Measurements from ENCODE around the gene SVIL.

DNA sequence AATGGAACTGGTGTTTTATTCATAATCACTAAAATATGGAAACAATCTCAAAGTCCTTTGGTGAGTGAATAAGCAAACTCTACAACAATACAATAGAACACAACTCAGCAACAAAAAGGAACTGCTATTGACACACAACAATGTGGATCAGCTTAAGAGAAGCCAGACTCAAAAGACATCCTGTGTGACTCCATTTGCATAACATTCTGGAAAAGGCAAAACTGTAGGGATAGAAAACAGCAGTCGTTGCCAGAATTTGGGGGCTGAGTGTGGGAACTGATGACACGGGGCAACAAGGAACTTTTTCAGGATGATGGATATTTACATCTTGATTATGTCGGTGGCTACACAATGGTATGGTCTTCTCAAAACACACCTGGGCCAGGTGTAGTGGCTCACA, 32.4 kb upstream of the SVIL start:
- TF ChIP-seq, protein P1, sequence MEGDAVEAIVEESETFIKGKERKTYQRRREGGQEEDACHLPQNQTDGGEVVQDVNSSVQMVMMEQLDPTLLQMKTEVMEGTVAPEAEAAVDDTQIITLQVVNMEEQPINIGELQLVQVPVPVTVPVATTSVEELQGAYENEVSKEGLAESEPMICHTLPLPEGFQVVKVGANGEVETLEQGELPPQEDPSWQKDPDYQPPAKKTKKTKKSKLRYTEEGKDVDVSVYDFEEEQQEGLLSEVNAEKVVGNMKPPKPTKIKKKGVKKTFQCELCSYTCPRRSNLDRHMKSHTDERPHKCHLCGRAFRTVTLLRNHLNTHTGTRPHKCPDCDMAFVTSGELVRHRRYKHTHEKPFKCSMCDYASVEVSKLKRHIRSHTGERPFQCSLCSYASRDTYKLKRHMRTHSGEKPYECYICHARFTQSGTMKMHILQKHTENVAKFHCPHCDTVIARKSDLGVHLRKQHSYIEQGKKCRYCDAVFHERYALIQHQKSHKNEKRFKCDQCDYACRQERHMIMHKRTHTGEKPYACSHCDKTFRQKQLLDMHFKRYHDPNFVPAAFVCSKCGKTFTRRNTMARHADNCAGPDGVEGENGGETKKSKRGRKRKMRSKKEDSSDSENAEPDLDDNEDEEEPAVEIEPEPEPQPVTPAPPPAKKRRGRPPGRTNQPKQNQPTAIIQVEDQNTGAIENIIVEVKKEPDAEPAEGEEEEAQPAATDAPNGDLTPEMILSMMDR (IDR thresholded peaks at IDR 0.05 in 8 of 11, conservative IDR thresholded peaks at IDR 0.05 in 3 of 11) = no peak
- TF ChIP-seq POLR2A (IDR thresholded peaks at IDR 0.05) = no peak

All from spleen (tissue), 7 donors.